NCI-H128 (cell line): Measurements from ENCODE around the gene PRPS1.
"Not testable (repeated sequence)": the region's sequence is repeated elsewhere in the genome, so short reads cannot be mapped to it uniquely, and the experiment has no call there.

Experiments
- DNase-seq: peaks from one replicate; lab custom pipeline; 2025; ENCODE audit not compliant: unreplicated experiment; lab: John Stamatoyannopoulos, UW

The PRPS1 gene

DNA sequence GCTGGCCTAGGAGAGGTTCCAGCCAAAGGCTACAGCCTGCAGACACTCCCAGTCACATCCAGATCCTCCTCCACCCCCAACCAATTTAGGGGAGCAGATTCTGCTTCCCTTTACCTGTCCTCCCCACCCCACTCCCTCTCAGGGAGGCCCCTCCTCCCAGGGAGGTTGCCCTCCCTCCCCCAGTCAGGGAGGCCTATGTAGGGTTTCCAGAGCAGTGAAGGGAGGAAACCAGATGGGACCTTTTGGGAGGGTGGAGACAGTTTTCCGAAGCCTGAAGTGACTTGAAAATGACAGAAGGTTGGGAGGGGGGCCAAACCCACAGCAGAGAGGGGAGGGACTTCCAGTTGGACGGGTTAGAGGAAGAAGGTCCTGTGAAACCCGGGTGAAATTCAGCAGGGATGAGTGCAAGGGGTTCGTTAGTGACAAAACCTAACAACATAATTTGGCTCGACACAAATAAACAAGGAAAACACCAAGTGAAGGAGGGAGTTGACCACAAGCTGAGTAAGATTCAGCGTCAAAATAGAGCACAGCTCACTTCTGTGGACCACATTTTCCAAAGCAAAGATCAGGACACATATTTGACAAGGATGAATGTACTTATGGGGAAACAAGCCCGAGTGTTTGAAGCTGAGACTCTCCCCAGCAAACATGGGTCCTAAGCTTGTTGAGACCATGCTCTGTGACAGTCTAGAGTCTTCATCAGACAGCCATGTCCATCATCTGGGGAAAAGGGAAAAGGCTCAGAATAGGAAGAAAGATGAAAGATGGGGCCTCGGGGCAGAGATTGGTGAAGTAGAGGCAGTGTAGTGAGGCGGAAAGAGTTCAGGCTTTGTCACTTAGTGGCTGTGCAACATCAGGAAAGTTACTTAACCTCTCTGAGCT is 46.4 kb downstream of the PRPS1 start:
- DNase-seq: no peak

DNA sequence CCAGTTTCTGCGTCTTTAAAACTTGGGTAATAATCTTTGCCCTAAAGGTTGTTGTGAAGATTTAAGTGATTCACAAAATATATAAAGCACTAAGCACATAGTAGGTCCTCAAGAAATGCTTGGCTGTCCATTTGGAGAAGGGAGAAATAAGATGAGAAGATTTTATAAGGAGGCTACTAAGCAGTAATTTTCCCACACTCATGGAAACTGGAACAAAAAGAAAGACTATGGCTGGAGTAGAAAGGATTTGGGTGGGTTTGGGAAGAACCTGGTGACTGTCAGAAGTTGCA is 47.0 kb downstream of the PRPS1 start:
- no peak for DNase-seq

DNA sequence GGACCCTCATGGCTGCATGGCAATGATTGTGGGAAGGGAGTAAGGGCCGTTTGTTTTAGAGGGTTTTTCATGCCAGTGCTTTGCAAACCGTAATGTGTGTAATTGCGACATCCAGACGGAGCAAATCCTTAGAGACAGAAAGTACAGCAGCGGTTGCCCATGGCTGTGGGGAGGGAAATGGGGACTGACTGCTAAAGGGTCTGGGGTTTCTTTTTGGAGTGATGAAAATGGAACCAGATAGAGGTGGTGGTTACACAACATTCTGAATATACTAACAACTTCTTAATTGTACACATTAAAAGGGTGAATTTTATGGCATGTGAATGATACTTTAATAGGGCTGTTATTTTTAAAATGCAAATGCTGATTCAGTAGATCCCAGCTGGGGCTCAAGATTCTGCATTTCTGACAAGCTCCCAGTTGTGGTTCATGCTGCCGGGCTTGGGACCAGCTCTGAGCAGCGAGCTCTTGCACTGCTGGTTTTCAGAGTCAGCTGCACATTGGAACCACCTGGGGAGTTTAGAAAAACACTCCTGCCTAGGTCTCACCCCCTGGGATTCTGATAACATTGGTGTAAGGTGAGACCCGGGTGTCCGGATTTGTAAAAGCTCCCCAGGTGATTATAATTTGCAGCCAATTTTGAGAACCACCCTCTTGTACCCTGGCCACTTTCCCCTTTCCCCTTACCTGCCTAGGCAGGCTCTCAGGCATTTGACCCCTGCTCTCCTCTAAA is 47.7 kb downstream of the PRPS1 start:
- no peak for DNase-seq

GRCh38 chrX:107676559-107677378 is 48.5 kb downstream of the PRPS1 start:
- DNase-seq: no peak

GRCh38 chrX:107677501-107677901 is 49.2 kb downstream of the PRPS1 start:
- no peak for DNase-seq

GRCh38 chrX:107677909-107678308 is 49.6 kb downstream of the PRPS1 start:
- no peak for DNase-seq

- no peak for DNase-seq
These were observed 50.8 kb downstream of the PRPS1 start for GRCh38 chrX:107678957-107679740.

DNA sequence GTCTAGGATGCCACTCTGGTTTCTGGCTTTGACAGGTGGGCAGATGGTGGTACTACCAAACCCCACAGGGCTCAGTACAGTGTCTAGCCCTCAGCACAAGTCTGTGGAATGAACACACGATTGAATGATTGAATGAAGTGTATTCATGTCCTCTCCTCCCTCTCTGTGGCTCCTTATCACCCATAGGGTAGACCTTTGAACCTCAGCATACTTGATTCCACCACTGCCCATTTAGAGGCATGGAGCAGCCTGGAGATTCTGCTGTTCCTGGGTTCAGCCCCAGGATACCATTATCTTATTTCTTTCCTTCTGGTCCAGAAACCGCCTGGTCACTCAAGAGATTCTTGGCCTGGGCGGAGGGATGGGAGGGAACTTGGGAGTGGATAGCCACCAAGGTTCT is 53.9 kb downstream of the PRPS1 start:
- no peak for DNase-seq

- DNase-seq: no peak
These were observed 55.0 kb downstream of the PRPS1 start for GRCh38 chrX:107683124-107683895.

GRCh38 chrX:107683931-107684330 is 55.6 kb downstream of the PRPS1 start:
- DNase-seq: no peak

GRCh38 chrX:107684956-107685385 is 56.7 kb downstream of the PRPS1 start:
- no peak for DNase-seq

DNA sequence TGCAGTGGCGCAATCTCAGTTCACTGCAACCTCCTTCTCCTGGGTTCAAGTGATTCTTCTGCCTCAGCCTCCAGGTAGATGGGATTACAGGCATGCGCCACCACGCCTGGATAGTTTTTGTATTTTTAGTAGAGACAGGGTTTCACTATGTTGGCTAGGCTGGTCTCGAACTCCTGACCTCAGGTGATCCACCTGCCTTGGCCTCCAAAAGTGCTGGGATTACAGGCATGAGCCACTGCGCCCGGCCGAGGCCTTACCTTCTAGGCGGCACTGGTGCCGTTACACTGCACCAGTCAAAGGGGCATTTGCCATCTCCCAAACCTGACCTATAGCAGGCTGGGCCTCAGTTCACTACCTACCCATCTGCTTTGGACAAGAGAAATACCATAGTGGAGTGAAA is 57.3 kb downstream of the PRPS1 start:
- DNase-seq: not testable (repeated sequence)

GRCh38 chrX:107686026-107686425 is 57.7 kb downstream of the PRPS1 start:
- DNase-seq: no peak

DNA sequence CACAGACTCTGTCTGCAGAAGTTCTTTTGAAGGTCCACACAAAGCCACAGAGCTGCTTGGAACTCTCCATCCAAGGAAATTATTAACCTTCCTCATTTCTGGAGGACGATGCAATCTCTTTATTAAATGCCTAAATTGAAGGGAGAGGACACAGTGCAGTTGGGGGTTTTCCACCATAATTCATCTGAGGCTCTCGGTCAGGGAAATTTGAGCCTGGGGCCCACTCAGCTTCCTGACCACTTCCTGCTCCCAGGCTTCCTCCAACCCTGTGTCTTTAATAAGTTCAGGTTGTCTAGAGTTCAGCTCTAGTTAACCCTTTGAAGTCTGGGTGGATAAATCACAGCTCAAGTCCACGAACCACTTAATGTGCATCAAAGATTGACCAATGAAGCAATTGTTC is 58.5 kb downstream of the PRPS1 start:
- no peak for DNase-seq

- DNase-seq: no peak
These were observed 59.1 kb downstream of the PRPS1 start for GRCh38 chrX:107687445-107687844.

DNA sequence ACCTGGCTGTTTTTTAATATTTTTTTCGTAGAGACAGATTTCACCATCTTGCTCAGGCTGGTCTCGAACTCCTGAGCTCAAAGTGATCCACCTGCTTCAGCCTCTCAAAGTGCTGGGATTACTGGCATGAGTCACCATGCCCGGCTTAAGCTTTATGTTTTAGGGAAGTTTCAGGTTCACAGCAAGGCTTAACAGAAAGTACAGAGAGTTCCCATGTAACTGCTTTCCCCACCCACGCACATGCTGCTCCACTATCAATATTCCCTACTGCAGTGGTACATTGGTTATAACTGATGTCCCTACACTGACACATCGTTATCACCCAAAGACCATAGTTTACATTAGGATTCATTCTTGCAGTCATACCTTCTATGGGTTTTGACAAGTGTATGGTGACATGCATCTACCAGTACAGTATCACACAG is 62.7 kb downstream of the PRPS1 start:
- no peak for DNase-seq

DNA sequence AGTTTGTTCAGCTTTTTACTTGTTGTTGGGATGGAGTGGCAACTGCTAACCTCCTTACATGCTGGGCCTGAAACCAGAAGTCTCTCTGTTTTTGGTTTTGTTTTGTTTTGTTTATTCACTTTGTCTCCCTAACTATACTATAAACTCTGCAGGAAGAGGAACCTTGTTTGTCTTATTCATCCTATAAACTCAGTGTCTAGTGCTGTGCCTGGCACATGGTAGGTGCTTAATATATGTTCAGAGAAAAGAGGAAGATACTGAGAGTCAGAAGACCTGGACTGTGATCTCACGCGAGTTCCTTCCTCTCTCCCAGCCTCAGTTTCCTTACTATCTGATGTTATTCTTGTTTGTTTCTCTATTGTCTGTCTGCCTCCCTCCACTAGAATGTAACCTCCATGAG is 71.3 kb downstream of the PRPS1 start:
- no peak for DNase-seq

DNA sequence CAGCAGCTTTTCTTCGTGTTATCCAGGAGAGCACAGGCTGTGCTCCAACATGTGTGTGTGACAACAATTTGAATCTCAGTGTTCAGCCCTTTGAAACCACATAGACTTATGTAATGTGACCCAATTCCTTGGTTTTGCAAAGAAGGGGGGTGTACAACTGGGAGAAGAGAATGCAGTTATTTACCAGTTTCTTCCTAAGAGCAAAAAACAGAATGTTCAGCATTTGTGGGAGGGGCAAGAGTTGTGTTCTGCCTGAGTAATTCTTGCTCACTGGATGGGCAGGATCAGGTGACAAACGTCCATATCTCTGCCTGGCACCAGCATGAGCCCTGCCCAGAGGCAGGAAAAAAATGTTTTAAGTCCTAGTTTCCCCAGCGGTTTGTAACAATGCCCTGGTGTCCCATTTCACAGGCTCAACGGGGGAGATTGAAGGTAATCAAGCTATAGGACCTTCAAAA is 72.0 kb downstream of the PRPS1 start:
- DNase-seq: no peak
